Measurements from ENCODE around the gene OR1L6.

The OR1L6 gene, protein sequence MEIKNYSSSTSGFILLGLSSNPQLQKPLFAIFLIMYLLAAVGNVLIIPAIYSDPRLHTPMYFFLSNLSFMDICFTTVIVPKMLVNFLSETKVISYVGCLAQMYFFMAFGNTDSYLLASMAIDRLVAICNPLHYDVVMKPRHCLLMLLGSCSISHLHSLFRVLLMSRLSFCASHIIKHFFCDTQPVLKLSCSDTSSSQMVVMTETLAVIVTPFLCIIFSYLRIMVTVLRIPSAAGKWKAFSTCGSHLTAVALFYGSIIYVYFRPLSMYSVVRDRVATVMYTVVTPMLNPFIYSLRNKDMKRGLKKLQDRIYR

DNA sequence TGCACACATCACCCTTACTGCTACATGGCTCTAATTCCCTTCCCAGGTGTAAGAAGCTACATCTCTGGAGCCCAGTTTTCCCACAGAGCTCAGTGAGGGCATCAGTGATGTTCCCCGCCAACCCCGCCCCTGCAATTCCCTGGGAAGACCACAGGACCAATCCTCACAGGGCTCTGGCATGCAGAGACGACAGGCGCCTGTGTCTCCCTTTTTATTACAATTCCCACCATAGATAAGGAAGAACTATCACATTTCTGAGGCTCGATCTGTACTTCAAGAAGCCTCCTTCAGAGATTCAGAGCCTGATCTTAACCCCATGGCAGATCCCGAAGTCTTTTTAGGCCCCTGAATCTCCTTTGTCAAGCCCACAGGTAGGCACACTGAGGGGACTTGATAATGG is at the start of gene OR1L6:
TSS of gene OR1L6 (plus strand) at position 301 of the 400 bp plus-strand sequence. CDS start 7,545 bp downstream, outside the sequence.
- no peak for ATAC-seq
- DNase-seq = no peak

DNA sequence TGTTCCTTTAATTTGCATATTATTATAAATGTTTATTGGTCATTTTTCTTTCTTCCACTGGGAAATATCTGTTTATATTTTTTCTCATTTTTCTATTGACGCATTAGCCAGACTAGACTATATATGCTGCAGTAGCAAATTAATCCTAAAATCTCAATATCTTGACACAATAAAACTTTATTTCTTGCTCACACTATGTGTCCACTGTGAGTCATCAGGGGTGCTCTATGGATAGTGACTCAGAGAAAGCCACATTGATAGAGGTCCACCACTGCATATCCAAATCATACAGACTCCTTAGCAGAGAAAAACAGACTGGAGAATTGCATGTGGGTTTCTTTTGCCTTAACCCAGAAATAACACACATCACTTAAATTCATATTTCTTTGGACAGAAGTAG is 46.4 kb upstream of the OR1L6 start:
- ATAC-seq = no peak
- DNase-seq = no peak

DNA sequence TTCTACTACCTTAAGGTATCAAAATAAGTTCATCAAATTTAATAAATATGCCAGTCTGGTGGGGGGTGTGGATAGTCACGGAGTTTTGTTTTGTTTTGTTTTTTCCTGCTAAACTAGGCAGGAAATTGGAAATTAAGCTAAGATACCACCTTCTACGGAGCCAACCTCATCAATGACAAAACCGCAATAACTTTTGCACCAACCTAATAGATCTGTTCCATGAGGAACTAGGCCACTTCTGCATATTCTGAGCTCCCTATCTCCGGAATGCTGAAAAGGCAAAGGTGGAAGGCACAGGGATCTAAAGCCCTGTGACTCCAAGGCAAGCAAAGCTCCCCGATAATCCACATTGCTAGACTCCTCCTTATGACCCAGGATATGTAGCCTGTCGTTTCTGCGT is 24.1 kb upstream of the OR1L6 start:
- DNase-seq = no peak
- ATAC-seq = no peak

DNA sequence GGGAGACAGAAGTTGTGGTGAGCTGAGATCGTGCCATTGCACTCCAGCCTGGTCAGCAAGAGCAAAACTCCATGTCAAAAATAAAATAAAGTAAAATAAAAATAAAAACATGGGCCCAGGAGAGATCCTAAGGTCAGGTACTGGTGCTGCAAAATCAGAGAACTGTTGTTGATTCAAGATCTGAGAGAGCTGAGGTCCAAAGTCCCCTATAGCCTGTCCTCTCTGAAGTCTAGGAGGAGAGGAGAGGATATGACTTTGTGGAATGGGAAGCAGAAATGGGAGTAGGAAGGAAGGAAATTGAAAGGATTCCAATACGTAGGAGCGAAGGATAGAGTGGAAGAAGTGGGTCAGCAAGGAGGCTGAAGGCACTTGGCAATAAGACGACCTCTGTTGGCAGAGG is 22.9 kb upstream of the OR1L6 start:
- DNase-seq = no peak
- ATAC-seq = no peak

DNA sequence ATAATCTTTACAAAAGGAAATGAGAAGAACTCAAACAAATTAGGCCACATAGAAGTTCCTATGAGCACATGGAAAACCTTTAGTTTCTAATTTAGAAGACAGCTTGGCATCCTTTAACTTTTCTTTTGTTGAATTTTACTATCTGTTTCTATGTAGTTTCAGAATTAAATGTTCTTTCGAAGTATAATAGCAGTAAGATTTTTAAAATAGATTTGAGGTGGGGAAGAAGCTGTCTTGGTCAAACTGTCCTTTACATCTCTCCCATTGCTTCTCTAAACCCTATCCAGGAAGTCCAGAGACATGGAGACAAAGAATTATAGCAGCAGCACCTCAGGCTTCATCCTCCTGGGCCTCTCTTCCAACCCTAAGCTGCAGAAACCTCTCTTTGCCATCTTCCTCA is 18.4 kb upstream of the OR1L6 start, which contains the start of gene OR1L4:
TSS of gene OR1L4 (plus strand) at position 301 of the 400 bp plus-strand sequence. CDS start at position 301, 0 bp downstream.
- no peak for DNase-seq
- ATAC-seq = no peak

DNA sequence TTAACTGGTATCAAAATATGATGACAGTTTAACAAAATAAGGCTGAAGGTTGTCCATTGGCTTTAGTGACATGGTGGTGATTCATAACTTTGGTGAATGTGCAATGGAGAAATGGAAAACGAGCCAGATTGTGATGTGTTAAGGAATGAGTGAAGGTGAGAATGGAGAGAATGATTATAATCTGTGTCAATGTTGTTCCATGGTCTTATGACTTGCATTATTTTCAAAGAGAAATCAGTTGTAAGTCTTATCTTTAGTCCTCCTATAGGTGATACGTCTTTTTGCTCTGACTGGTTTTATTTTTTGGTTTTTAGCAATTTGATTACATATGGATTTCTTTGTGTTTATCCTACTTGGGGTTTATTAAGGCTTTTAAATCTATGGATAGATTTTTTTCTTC is 12.7 kb downstream of the OR1L6 start:
- no peak for DNase-seq
- ATAC-seq = no peak

DNA sequence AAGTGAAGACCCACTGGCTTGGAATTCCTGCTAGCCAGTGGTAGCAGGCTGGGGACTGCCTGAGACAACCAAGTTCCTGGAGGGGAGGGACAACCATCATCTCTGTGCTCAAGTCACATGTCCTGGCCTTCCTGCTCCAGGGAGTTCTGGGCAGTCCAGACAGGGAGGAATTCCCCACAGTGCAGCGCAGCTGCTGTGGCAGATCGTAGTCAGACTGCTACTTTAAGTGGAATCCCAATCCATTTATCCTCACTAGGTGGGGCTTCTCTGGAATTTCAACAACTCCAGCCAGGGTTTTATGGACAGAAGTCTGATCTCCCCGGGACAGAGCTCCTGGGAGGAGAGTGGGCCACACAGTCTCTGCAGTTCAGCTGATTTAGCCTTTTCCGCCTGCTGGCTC is 25.7 kb downstream of the OR1L6 start:
- DNase-seq (no peak), ATAC-seq (no peak)

DNA sequence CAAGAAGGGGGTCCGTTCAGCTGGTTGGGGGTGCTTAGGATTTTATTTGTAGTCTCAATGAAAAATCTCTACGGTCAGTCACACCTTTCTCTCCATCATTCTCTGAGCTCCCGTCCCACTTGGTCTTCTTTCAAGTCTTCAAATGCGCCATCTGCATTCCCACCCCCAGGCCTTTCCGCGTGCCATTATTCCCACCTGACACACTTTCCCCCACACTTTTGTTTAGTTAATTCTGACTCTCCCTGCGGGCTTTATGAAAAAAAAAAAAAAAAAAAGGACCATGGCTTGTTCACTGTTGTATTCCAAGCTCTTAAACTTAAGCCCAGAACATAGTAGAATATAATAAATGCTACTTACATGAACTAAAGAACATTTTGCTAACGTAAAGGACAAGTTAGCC is 34.9 kb downstream of the OR1L6 start:
- DNase-seq (no peak), ATAC-seq (no peak)

DNA sequence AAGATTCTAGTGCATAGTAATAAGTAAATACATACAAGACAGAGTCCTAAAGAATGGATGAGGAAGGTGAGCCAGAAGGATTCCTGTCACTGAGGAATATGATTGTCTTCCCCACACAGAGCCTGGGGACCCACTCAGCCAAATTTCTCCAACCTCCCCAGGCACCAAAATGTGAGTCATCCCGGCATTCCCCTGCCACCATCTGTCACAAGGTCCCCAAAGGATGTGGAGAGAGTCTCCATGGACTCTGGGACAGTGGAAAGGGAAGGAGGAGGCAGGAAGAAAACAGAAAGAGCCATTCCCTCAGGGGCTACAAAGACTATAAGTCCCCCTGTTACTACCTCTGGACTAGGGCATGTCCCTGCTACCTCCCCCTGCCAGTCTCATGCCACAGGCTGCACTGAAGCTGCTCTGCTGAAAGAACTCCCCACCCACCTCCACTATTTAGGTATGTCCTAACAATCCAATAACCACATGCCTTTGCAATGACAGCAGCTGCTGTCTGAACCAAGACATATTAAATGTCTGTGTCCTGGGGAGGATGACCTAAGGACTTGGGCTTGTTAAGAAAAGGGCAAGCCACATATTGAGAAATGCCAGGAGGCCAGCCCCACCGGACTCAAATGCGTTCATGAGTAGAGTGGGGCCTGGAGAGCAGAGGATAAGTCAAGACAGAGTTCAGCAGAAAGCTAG is 36.0 kb downstream of the OR1L6 start:
- DNase-seq (no peak), ATAC-seq (no peak)

DNA sequence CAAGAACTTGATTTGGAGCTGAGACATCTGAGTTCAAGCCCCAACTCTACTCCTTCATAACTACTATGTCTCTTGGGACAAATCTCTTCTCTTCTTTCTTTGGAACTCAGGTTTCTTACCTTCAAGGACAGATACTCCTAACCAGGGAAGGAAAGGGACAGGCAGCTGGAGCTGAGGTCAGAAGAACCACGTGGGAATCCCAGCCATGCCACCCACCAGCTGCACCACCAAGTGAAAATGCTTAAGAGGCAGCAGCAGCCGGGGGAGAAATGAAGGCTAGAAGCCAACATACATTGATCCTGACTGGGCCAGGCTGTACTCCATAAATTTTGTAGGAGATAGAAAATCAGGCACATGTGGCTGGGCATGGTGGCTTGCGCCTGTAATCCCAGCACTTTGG is 37.1 kb downstream of the OR1L6 start:
- ATAC-seq = no peak
- DNase-seq = no peak

DNA sequence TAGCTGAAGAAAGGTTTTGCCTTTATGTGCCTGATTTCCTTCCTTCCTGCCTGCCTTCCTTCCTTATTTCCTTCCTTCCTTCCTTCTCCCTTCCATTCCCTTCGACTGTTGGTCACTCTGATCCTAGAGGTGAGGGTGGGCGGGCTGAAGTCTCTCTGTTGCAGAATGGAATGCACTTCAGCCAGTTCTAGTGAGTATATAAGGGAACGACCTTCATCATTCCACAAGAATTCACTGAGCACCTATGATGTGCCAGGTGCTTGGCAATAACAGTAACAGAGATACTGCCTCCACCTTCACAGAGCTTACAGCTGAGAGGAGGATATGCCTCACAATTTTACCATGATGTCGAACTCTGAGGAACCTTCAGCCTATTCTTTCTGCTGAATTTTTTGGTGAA is 37.9 kb downstream of the OR1L6 start:
- DNase-seq (no peak), ATAC-seq (no peak)

DNA sequence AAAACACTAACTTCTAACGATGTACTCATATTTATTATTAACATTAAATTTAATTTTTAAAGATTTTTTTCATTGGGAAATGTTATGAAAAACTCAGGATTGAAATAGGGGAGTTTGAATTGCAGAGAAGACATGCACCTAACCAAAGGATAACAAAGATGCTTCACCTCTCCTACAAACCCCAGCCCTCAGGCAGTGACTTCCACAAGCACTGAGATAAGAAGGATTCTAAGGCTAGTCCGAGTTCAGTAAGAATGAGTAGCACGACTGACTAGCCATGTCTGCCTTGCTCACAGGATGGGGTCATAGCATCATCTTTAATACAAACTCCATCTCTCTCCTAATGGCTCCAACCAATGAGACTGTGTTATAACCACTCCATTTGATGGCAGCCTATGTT is 39.6 kb downstream of the OR1L6 start:
- ATAC-seq = no peak
- DNase-seq = no peak

DNA sequence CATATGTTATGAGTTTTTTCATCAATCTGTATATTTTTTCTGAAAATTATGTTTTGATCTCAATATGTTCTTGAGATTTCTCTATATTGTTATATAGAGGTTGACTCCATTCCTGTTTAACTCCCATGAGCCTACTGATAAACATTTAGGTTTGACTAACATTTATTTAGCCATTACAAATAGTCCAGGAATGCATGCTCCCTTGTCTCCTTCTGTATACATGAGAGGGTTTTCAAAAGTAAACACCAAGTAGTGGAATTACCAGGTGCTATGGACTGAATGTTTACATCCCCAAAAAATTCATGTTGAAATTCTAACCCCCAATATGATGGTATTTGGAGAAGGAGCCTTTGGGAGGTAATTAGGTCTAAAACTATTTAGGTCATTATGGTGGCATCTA is 43.2 kb downstream of the OR1L6 start:
- ATAC-seq = no peak

DNA sequence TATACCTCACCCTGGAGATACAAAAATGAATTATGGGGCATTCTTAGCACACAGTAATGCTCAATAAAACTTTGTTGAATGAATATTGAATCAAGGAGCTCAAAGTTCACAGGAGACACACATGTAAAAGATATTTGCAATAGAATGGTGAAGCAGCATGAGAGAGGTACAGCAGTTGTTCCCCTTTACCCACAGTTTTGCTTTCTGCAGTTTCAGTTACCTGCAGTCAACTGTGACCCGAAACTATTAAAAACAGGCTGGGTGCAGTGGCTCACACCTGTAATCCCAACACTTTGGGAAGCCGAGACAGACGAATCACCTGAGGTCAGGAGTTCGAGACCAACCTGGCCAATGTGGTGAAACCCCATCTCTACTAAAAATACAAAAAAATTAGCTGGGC is 44.2 kb downstream of the OR1L6 start:
- ATAC-seq = no peak
- DNase-seq = no peak

More for the DNA sequence above, 43.2 kb downstream of the OR1L6 start:
- no peak for DNase-seq

DNA sequence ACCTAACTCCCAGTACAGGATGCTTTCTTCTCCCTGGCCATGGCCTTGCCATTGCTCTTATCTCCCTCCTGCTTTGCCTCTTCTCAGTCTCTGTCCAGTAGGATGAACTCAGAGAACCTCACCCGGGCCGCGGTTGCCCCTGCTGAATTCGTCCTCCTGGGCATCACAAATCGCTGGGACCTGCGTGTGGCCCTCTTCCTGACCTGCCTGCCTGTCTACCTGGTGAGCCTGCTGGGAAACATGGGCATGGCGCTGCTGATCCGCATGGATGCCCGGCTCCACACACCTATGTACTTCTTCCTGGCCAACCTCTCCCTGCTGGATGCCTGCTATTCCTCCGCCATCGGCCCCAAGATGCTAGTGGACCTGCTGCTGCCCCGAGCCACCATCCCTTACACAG is 46.7 kb downstream of the OR1L6 start, which contains the start of gene OR5C1:
TSS of gene OR5C1 (plus strand) at position 103 of the 400 bp plus-strand sequence. CDS start at position 103, 0 bp downstream.
- ATAC-seq (no peak), DNase-seq (no peak)

DNA sequence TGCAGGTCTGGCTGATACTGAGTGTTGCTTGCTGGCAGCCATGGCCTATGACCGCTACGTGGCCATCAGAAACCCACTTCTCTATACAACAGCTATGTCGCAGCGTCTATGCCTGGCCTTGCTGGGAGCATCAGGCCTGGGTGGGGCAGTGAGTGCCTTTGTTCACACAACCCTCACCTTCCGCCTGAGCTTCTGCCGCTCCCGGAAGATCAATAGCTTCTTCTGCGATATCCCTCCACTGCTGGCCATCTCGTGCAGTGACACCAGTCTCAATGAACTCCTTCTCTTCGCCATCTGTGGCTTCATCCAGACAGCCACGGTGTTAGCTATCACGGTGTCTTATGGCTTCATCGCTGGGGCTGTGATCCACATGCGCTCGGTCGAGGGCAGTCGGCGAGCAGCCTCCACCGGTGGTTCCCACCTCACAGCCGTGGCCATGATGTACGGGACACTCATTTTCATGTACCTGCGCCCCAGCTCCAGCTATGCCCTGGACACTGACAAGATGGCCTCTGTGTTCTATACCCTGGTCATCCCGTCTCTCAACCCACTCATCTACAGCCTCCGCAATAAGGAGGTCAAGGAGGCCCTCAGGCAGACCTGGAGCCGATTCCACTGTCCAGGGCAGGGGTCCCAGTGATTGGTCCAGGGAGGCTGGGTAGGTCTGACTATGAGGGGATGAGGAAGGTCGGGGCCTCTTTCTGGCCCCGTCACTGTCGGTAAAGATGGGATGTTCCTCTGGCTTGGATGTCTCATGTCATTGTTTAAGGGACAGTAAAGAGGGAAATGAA is 47.3 kb downstream of the OR1L6 start:
- DNase-seq = no peak
- no peak for ATAC-seq

DNA sequence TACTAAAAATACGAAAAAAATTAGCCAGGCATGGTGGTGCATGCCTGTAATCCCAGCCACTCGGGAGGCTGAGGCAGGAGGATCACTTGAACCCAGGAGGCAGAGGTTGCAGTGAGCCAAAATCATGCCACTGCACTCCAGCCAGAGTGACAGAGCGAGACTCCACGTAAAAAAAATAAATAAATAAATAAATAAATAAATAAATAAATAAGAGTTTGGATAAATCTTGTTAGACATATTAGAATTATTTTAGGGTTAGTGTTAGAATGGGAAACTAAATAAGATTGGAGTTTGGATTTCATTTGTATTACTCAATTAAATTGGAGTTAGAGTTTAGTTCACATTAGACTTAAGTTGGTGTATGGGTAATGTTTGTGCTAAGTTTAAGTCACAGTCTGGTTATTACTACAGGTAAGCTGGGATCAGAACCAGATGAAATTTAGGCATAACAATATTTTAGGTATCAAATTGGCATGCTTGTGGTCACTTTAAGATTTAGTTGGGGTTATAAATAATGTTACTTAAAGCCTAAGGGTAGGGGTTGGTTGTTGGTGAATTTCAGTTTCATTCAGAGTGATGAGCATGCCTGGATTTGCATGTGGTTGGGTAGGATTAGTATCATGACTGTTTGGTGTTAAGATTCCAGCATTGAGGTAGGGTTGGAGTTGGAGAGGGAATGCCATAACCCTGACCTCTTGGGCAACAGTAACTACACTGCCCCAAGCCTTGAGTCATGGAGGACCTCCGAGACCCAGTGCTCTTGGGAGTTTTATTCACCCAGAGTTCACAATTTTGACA is 50.0 kb downstream of the OR1L6 start:
- DNase-seq (no peak), ATAC-seq (no peak)

DNA sequence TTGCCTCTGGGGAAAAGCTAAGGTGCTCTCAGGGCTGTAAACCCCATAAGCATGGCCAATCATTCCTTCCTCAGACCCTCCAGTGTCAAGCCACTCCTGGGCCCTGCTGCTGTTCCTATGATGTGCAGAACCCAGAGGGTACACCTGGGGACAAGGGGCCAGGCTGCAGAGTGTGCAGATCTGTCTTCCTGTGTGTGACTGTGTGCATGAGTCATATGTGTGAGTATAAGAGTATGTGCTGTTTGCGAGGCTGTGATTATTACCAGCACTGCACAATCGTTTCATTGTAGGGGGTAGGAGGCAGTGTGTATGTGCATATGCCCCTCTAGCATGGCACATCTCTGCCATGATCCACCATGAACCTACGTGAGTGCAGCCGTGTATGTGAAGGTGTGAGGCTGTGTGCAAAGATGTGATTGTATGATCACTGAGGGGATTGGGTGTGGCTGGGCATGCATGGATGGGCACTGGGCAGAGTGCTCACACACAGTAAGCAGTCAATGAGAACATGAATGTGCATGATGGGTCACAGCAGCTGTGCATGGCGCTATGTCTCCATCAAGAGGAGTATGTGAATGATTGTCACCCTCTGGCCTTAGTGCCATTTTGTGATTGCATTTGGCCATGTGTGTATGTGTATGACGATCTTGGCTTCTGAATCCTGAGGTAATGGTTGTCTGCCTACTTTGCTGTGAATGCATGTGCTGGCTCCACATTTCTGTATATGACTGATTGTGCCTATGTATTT is 55.4 kb downstream of the OR1L6 start:
- DNase-seq (no peak), ATAC-seq (peak; percentile 32)

All from stimulated activated naive CD8-positive, alpha-beta T cell treated with anti-CD3 and anti-CD28 coated beads, Interleukin-15, Interleukin-2, amounts not matched to agents 100 U/mL and 50 U/mL, for 24 hours (primary cell).